Neural cell (in vitro differentiated cells): Measurements from ENCODE around the gene COL25A1. TPM values are rescaled to one million over a fixed set of nuclear protein-coding genes. Genes with fewer than 3 reads are reported as not detected.

Experiments
- H2AFZ ChIP-seq: fragments of 200-600, 300-800 bp; sonication (generic), shearing (Covaris generic); 2 replicates; pipeline ENCODE4 v1.6.0; 2014; ENCODE audit warnings: low read depth, mild to moderate bottlenecking, antibody characterized with exemption, low read length, moderate library complexity
- H3F3A ChIP-seq: fragments of 200-600 bp; shearing (Covaris generic); 2 replicates; pipeline ENCODE4 v1.6.1; 2016; ENCODE audit warnings: mild to moderate bottlenecking, moderate library complexity, mixed read lengths, antibody characterized with exemption, low read length; ENCODE audit not compliant: insufficient read depth, poor library complexity, severe bottlenecking
- H3K27ac ChIP-seq: fragments of 200-600, 300-800 bp; sonication (generic), shearing (Covaris generic); 2 replicates; pipeline ENCODE4 v1.5.1; 2014; ENCODE audit warnings: mild to moderate bottlenecking, low read length, moderate library complexity
- H3K27me3 ChIP-seq: fragments of 300-800, 200-600 bp; sonication (generic), shearing (Covaris generic); 2 replicates; pipeline ENCODE4 v1.6.0; 2014; ENCODE audit warnings: mild to moderate bottlenecking, low read depth, low read length, moderate library complexity; ENCODE audit not compliant: insufficient read depth
- H3K36me3 ChIP-seq: fragments of 300-800, 200-600 bp; sonication (generic), shearing (Covaris generic); 2 replicates; pipeline ENCODE4 v1.5.1; 2014; ENCODE audit warnings: mild to moderate bottlenecking, antibody characterized with exemption, low read length, moderate library complexity; ENCODE audit not compliant: insufficient read depth
- H3K4me2 ChIP-seq: fragments of 300-800, 200-600 bp; sonication (generic), shearing (Covaris generic); 2 replicates; pipeline ENCODE4 v1.6.0; 2014; ENCODE audit warnings: mild to moderate bottlenecking, low read length
- H3K4me3 ChIP-seq: fragments of 300-800, 200-600 bp; sonication (generic), shearing (Covaris generic); 2 replicates; pipeline ENCODE4 v1.5.1; 2014; ENCODE audit warnings: mild to moderate bottlenecking, low read length, moderate library complexity
- H3K79me2 ChIP-seq: fragments of 200-600 bp; shearing (Covaris generic); replicated peaks from 2 replicates; pipeline ENCODE4 v1.6.0; 2014; ENCODE audit warnings: mild to moderate bottlenecking, low read length, moderate library complexity; ENCODE audit not compliant: insufficient read depth
- H3K9ac ChIP-seq: fragments of 300-800, 200-600 bp; sonication (generic), shearing (Covaris generic); 2 replicates; pipeline ENCODE4 v1.6.1; 2016; ENCODE audit warnings: mild to moderate bottlenecking, low read length, mixed read lengths
- H3K9me2 ChIP-seq: fragments of 200-600 bp; shearing (Covaris generic); 2 replicates; pipeline ENCODE4 v1.6.1; 2016; ENCODE audit warnings: mild to moderate bottlenecking, low read length, mixed read lengths; ENCODE audit not compliant: insufficient read depth
- H3K9me3 ChIP-seq: fragments of 200-600, 300-800 bp; sonication (generic), shearing (Covaris generic); 2 replicates; pipeline ENCODE4 v1.6.1; 2016; ENCODE audit warnings: mild to moderate bottlenecking, mixed run types, low read length, moderate library complexity, mixed read lengths
- H4K20me1 ChIP-seq: fragments of 200-600 bp; shearing (Covaris generic); 2 replicates; pipeline ENCODE4 v1.6.1; 2016; ENCODE audit warnings: mild to moderate bottlenecking, mixed run types; ENCODE audit not compliant: insufficient read depth
- EP300 ChIP-seq: fragments of 450-650 bp; conservative IDR thresholded peaks from 2 replicates; pipeline ENCODE4 v1.6.1; 2014; ENCODE audit warnings: antibody characterized with exemption, mild to moderate bottlenecking, moderate library complexity; ENCODE audit not compliant: poor library complexity, severe bottlenecking
- EZH2 ChIP-seq: fragments of 200-600, 300-800 bp; shearing (Covaris generic), sonication (generic); IDR thresholded peaks from 2 replicates; pipeline ENCODE4 v1.6.1; 2014; ENCODE audit warnings: antibody characterized with exemption, low read length, borderline replicate concordance, mild to moderate bottlenecking; ENCODE audit not compliant: insufficient read depth, poor library complexity, severe bottlenecking
- MXI1 ChIP-seq: fragments of 450-650 bp; conservative IDR thresholded peaks from 2 replicates; pipeline ENCODE4 v1.6.1; 2014; ENCODE audit warnings: antibody characterized with exemption, mild to moderate bottlenecking; ENCODE audit not compliant: poor library complexity, severe bottlenecking
- POLR2AphosphoS5 ChIP-seq: IDR thresholded peaks from 2 replicates; pipeline ENCODE4 v1.6.1; 2012
- RAD21 ChIP-seq: fragments of 450-650 bp; conservative IDR thresholded peaks from 2 replicates; pipeline ENCODE4 v1.6.1; 2014; ENCODE audit warnings: antibody characterized with exemption, mild to moderate bottlenecking, moderate library complexity
- SMC3 ChIP-seq: fragments of 450-650 bp; conservative IDR thresholded peaks from 2 replicates; pipeline ENCODE4 v1.6.1; 2014; ENCODE audit warnings: antibody characterized with exemption, mild to moderate bottlenecking, moderate library complexity; ENCODE audit not compliant: poor library complexity
- TAF1 ChIP-seq: IDR thresholded peaks from 2 replicates; pipeline ENCODE4 v1.6.1; 2012; ENCODE audit warnings: low read depth
- polyA plus RNA-seq: library from polyadenylated mRNA; depleted of rRNA; stranded (reverse); fragments of >200 nt; gene quantifications from 2 replicates; pipeline ENCODE4 v1.2.3, GENCODE V29; 2014
- TF ChIP-seq, protein P1 (sequence below): IDR thresholded peaks from 2 replicates; pipeline ENCODE4 v1.6.1; 2012; ENCODE audit warnings: borderline replicate concordance
- TF ChIP-seq, protein P2 (sequence below): fragments of 450-650 bp; IDR thresholded peaks from 2 replicates; pipeline ENCODE4 v1.5.1; 2014; ENCODE audit warnings: antibody characterized with exemption, mild to moderate bottlenecking, moderate library complexity; ENCODE audit not compliant: poor library complexity, severe bottlenecking

Gene COL25A1
- polyA plus RNA-seq, 1 donor from 2014 or later = 32.3 TPM

DNA sequence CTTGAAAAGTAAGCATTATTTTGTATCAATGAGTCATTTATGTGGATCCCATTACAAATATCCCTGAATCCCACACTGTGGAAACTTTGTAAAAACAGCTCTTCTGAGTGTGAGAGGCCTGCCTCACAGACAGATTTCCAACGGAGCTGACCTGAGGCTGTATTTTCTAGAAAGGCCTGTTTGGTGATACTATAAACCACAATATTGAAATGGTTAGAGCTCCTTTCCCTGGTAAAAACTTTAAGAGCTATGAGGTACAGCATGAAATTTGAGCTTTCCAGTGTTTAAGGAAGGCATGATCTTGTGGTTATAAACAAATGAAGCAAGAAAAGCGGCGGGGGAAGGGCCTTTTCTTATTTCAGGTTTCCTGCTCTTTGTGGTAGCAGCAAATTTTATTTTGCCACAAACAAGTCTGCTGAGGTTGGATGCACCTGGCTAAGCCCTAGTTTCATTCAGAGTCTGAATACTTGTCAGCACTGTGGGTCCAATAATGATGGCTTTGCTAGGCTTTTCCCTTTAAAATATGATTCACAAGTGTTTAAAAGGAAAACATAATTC, 452.8 kb downstream of the COL25A1 start:
- H3K36me3 ChIP-seq = no peaks in the 10 kb centered on the region
- H3K27me3 ChIP-seq = no peaks in the 10 kb centered on the region
- no peaks in the 10 kb centered on the region for H3F3A ChIP-seq
- no peaks in the 10 kb centered on the region for H4K20me1 ChIP-seq
- H3K4me3 ChIP-seq = no peak overlapping the region
- H3K9me2 ChIP-seq = no peaks in the 10 kb centered on the region
- H2AFZ ChIP-seq = no peak overlapping the region
- no peak overlapping the region for H3K9ac ChIP-seq
- no peak overlapping the region for H3K27ac ChIP-seq
- TF ChIP-seq, protein P1, sequence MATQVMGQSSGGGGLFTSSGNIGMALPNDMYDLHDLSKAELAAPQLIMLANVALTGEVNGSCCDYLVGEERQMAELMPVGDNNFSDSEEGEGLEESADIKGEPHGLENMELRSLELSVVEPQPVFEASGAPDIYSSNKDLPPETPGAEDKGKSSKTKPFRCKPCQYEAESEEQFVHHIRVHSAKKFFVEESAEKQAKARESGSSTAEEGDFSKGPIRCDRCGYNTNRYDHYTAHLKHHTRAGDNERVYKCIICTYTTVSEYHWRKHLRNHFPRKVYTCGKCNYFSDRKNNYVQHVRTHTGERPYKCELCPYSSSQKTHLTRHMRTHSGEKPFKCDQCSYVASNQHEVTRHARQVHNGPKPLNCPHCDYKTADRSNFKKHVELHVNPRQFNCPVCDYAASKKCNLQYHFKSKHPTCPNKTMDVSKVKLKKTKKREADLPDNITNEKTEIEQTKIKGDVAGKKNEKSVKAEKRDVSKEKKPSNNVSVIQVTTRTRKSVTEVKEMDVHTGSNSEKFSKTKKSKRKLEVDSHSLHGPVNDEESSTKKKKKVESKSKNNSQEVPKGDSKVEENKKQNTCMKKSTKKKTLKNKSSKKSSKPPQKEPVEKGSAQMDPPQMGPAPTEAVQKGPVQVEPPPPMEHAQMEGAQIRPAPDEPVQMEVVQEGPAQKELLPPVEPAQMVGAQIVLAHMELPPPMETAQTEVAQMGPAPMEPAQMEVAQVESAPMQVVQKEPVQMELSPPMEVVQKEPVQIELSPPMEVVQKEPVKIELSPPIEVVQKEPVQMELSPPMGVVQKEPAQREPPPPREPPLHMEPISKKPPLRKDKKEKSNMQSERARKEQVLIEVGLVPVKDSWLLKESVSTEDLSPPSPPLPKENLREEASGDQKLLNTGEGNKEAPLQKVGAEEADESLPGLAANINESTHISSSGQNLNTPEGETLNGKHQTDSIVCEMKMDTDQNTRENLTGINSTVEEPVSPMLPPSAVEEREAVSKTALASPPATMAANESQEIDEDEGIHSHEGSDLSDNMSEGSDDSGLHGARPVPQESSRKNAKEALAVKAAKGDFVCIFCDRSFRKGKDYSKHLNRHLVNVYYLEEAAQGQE = no peak
- TF ChIP-seq EZH2 (no peak), EP300 (no peak), RAD21 (no peak), TAF1 (no peak), POLR2AphosphoS5 (no peak), MXI1 (no peak), SMC3 (no peak)
- TF ChIP-seq, protein P2, sequence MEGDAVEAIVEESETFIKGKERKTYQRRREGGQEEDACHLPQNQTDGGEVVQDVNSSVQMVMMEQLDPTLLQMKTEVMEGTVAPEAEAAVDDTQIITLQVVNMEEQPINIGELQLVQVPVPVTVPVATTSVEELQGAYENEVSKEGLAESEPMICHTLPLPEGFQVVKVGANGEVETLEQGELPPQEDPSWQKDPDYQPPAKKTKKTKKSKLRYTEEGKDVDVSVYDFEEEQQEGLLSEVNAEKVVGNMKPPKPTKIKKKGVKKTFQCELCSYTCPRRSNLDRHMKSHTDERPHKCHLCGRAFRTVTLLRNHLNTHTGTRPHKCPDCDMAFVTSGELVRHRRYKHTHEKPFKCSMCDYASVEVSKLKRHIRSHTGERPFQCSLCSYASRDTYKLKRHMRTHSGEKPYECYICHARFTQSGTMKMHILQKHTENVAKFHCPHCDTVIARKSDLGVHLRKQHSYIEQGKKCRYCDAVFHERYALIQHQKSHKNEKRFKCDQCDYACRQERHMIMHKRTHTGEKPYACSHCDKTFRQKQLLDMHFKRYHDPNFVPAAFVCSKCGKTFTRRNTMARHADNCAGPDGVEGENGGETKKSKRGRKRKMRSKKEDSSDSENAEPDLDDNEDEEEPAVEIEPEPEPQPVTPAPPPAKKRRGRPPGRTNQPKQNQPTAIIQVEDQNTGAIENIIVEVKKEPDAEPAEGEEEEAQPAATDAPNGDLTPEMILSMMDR = no peak
- no peaks in the 10 kb centered on the region for H3K79me2 ChIP-seq
- H3K4me2 ChIP-seq = no peak overlapping the region
- H3K9me3 ChIP-seq = no peaks in the 10 kb centered on the region

DNA sequence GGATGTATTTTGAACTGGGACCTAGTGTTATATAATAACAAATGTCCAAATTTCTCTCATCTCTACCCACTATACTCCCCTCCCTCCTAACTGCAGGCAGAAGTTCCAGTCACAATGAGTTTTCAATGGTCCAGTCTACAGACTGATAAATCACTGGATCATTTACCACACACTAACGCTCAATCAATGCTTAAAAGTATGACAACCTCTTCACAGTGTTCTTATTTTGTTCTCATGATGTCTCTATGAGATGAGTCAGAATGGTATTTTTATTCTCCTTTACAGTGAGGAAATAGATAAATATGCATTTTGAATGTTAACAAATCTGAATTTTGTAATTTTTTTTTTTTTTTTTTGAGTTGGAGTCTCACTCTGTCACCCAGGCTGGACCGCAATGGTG, 455.9 kb downstream of the COL25A1 start:
- Histone ChIP-seq H4K20me1 (no peaks in the 10 kb centered on the region), H3K4me3 (no peak overlapping the region), H2AFZ (no peak overlapping the region), H3K27me3 (no peaks in the 10 kb centered on the region), H3K9ac (no peak overlapping the region), H3K9me2 (no peaks in the 10 kb centered on the region), H3K79me2 (no peaks in the 10 kb centered on the region), H3K9me3 (no peaks in the 10 kb centered on the region), H3F3A (no peaks in the 10 kb centered on the region), H3K4me2 (no peak overlapping the region), H3K36me3 (no peaks in the 10 kb centered on the region), H3K27ac (no peak overlapping the region)
- TF ChIP-seq TAF1 (no peak), POLR2AphosphoS5 (no peak), RAD21 (no peak), EP300 (no peak), SMC3 (no peak), MXI1 (no peak), EZH2 (no peak)
- TF ChIP-seq, protein P2 = no peak
- TF ChIP-seq, protein P1 = no peak
